K562 (cell line): ENCODE data around the gene C7orf57. TPM values are rescaled to one million over a fixed set of nuclear protein-coding genes. Genes with fewer than 3 reads are reported as not detected.

Experiments
- ATAC-seq: fragments of 200-7000 bp; cut with Tn5 transposase; 3 replicates; pipeline ENCODE4 v1.9.1; 2020; ENCODE audit warnings: moderate library complexity
- BruUV-seq: library from RNA; stranded (reverse); fragments of 400-500 nt; replicated peaks from 2 replicates; lab custom pipeline; 2021; lab: Mats Ljungman, UMichigan
- CTCF ChIA-PET: fragments of 300-600 bp; formaldehyde crosslinking; extraction: SDS; loops from one replicate; lab custom pipeline; 2021; ENCODE audit warnings: low intra/inter-chr PET ratio; lab: Yijun Ruan, JAX
- POLR2A ChIA-PET: fragments of 300-600, 350-650 bp; sonication (Branson Sonifier 250); formaldehyde crosslinking; extraction: SDS; loops from one replicate; lab custom pipeline; 2021; ENCODE audit warnings: antibody characterized with exemption, inconsistent platforms; lab: Yijun Ruan, JAX
- DNase-seq, 4 experiments: peaks; one replicate each; pipeline versions ENCODE4 v3.0.0 to v3.0.0-alpha.2; 2011 to 2018; ENCODE audit warnings: low spot score in 3 of 4, mixed read lengths in 3 of 4; ENCODE audit errors: extremely low read depth in 1 of 4
- FAIRE-seq: peaks from 2 replicates; lab custom pipeline; 2011; peaks lifted over from hg19 to GRCh38; lab: Jason Lieb, UNC
- H2AFZ ChIP-seq: 2 replicates; pipeline ENCODE4 v1.6.0; 2011; ENCODE audit warnings: low read depth, low read length, control low read depth, inconsistent platforms
- H3K27ac ChIP-seq: fragments of 200-600 bp; 3 replicates; pipeline ENCODE4 v1.8.0; 2011; ENCODE audit warnings: low read depth, mild to moderate bottlenecking, control low read depth, inconsistent platforms, low read length, moderate library complexity, mixed read lengths; ENCODE audit errors: extremely low read depth
- H3K27me3 ChIP-seq, 2 experiments: fragments of 300-600 bp in 1 of 2; 2 replicates in 1 of 2; 3 replicates in 1 of 2; pipeline versions ENCODE4 v1.6.0 to v1.8.0; 2011; ENCODE audit warnings: inconsistent platforms in 2 of 2, low read length in 2 of 2, mild to moderate bottlenecking in 1 of 2, mixed read lengths in 1 of 2, moderate library complexity in 1 of 2; ENCODE audit not compliant: control insufficient read depth in 2 of 2, insufficient read depth in 2 of 2
- H3K36me3 ChIP-seq: fragments of 300-600 bp; 3 replicates; pipeline ENCODE4 v1.8.0; 2011; ENCODE audit warnings: mild to moderate bottlenecking, low read length, inconsistent platforms; ENCODE audit not compliant: control insufficient read depth, insufficient read depth
- H3K4me1 ChIP-seq, 2 experiments: fragments of 200-600 bp in 1 of 2; replicated peaks in 1 of 2; 2 replicates in 1 of 2; 3 replicates in 1 of 2; pipeline versions ENCODE4 v1.5.1 to v1.8.0; 2011; ENCODE audit warnings: inconsistent platforms in 2 of 2, low read length in 2 of 2, mild to moderate bottlenecking in 1 of 2, mixed read lengths in 1 of 2, moderate library complexity in 1 of 2; ENCODE audit not compliant: control insufficient read depth in 2 of 2, insufficient read depth in 2 of 2
- H3K4me2 ChIP-seq: 2 replicates; pipeline ENCODE4 v1.6.1; 2011; ENCODE audit warnings: low read length, control low read depth, inconsistent platforms, mixed read lengths; ENCODE audit not compliant: insufficient read depth
- H3K4me3 ChIP-seq: fragments of 200-600 bp; sonication (generic), shearing (Covaris generic); 2 replicates; pipeline ENCODE4 v1.5.1; 2016; ENCODE audit warnings: control low read depth, inconsistent platforms
- H3K79me2 ChIP-seq: fragments of 200-600 bp; 3 replicates; pipeline ENCODE4 v1.8.0; 2011; ENCODE audit warnings: low read length, inconsistent platforms; ENCODE audit not compliant: control insufficient read depth, insufficient read depth
- H3K9ac ChIP-seq, 2 experiments: 2 replicates each; pipeline versions ENCODE4 v1.6.0 to v1.6.1; 2011; ENCODE audit warnings: low read depth in 2 of 2, low read length in 2 of 2, control low read depth in 1 of 2, inconsistent platforms in 1 of 2, mild to moderate bottlenecking in 1 of 2, mixed read lengths in 1 of 2; ENCODE audit not compliant: insufficient read depth in 1 of 2
- H3K9me1 ChIP-seq: one replicate; pipeline ENCODE4 v1.6.0; 2011; ENCODE audit warnings: inconsistent platforms, mild to moderate bottlenecking, low read length, moderate library complexity; ENCODE audit not compliant: control insufficient read depth, insufficient read depth
- H3K9me3 ChIP-seq: replicated peaks from 2 replicates; pipeline ENCODE4 v1.5.1; 2011; ENCODE audit warnings: low read depth, low read length, inconsistent platforms; ENCODE audit not compliant: control insufficient read depth, insufficient read depth
- H4K20me1 ChIP-seq: replicated peaks from 2 replicates; pipeline ENCODE4 v1.6.1; 2011; ENCODE audit warnings: low read length, inconsistent platforms, mixed read lengths; ENCODE audit not compliant: control insufficient read depth, insufficient read depth
- HNRNPLL ChIP-seq: fragments of 200-400 bp; formaldehyde crosslinking; IDR thresholded peaks from 2 replicates; pipeline ENCODE4 v1.6.1; 2017; ENCODE audit warnings: low read length, low read depth, mild to moderate bottlenecking; ENCODE audit not compliant: poor library complexity, severe bottlenecking
- ZFX ChIP-seq: sonication (generic); formaldehyde crosslinking; IDR thresholded peaks from 2 replicates; pipeline ENCODE4 v1.8.0; 2022; ENCODE audit warnings: mild to moderate bottlenecking, missing genetic modification reagents, moderate library complexity
- ZNF699 ChIP-seq: fragments of 250-450 bp; sonication (Bioruptor Pico); IDR thresholded peaks from 2 replicates; pipeline ENCODE4 v1.8.0; 2021; ENCODE audit warnings: mild to moderate bottlenecking, moderate library complexity; ENCODE audit not compliant: insufficient replicate concordance
- WGBS: fragments of 100-300 bp; shearing (Covaris generic); methylation state at CpG from one replicate; pipeline ENCODE4 v1.1.6; 2016; ENCODE audit warnings: low coverage, mixed read lengths; ENCODE audit not compliant: insufficient coverage; ENCODE audit errors: missing lambda C conversion rate; 5-methylcytosine and 5-hydroxymethylcytosine counted together
- in situ Hi-C: fragments of 300-500 bp; cut with MboI; formaldehyde crosslinking; loops from 4 replicates; pipeline ENCODE4 v1.15.0; 2018; ENCODE audit warnings: inconsistent platforms, mixed read lengths
- intact Hi-C: fragments of 100-400 bp; cut with micrococcal nuclease; formaldehyde crosslinking; loops from 2 replicates; pipeline ENCODE4 v1.14.2; 2022
- polyA plus RNA-seq, 8 experiments: library from polyadenylated mRNA; depleted of rRNA in 4 of 8; stranded (reverse) in 5 of 8; unstranded in 3 of 8; fragments of >200 nt; fragmentation: Nextera tagmentation in 2 of 8; fragmentation: Illumina TruSeq in 1 of 8; extraction: Ambion mirVana in 2 of 8; extraction: Trizol in 1 of 8; gene quantifications; 2 replicates each; pipeline versions ENCODE4 v1.2.1 to v1.2.3, GENCODE V29; 2011 to 2014; ENCODE audit warnings: inconsistent platforms in 1 of 8, missing spikeins in 1 of 8
- total RNA-seq, 7 experiments: library from RNA; depleted of rRNA in 6 of 7; stranded (reverse); fragments of >200 nt in 6 of 7; fragmentation: Illumina TruSeq in 2 of 7; extraction: Trizol in 2 of 7; gene quantifications; 2 replicates each; pipeline versions ENCODE4 v1.2.1 to v1.2.3, GENCODE V29; 2011 to 2021; ENCODE audit warnings: low replicate concordance in 1 of 7

C7orf57 gene
- total and polyA plus RNA-seq, 9 of the 15 experiments (the other 6 are each of a cell fraction or from before 2014, with no cell fraction given) = not detected

GRCh38 chr7:48035967-48036478 lies 680 bp downstream of the C7orf57 start:
- Histone ChIP-seq H3K4me3 (no peak overlapping the region), H4K20me1 (no peaks in the 10 kb centered on the region), H3K4me1 (peaks cover 0 to 10% of the 10 kb centered on the region in 2 experiments; a peak in 2 of 5 replicates), H3K79me2 (no peaks in the 10 kb centered on the region), H3K4me2 (no peak overlapping the region), H3K9me1 (no peaks in the 10 kb centered on the region), H3K27ac (no peak overlapping the region), H2AFZ (no peak overlapping the region), H3K36me3 (no peaks in the 10 kb centered on the region), H3K9ac (no peak overlapping the region), H3K9me3 (no peaks in the 10 kb centered on the region), H3K27me3 (peaks cover 0 to 17% of the 10 kb centered on the region in 2 experiments; a peak in 3 of 5 replicates)
- BruUV-seq = no TSS peak
- 11% methylated on average over 39 of the region's 42 CpGs for WGBS
- in situ Hi-C loops = no loop called here
- CTCF ChIA-PET = no interaction called here
- FAIRE-seq (no peak), ATAC-seq (no peak), DNase-seq (no peak)
- peak; percentile 78 for TF ChIP-seq HNRNPLL
- no peak for TF ChIP-seq ZFX (CRISPR knock-in tag)
- POLR2A ChIA-PET = no interaction called here
- intact Hi-C loops = no loop called here

DNA sequence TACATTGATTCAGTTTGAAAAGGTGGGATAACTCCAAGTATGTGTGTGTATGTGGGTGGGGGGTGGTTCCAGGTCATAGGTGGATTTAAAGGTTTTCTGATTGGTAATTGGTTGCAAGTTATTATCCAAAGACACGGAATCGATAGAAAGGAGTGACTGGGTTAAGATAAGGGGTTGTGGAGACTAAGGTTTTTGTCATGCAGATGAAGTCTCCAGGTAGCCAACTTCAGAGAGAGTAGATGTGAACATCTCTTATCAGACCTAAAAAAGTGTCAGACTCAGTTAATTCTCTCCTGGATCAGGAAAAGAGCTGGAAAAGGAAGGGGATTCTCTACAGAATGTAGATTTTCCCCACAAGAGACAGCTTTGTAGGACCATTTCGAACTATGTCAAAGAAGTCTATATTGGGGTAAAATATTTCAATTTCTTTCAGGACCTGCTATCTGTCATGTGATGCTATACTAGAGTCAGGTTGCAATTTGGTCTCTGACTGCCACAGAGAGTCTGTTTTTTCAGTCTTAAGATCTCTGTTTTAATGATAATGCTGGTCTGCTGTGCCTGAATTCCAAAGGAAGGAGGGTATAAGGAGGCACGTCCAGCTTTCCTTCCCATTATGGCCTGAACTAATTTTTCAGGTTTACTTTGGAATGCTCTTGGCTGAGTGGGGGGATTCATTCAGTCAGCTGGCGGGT lies 3.6 kb downstream of the C7orf57 start:
- Histone ChIP-seq H3K36me3 (no peaks in the 10 kb centered on the region), H4K20me1 (no peaks in the 10 kb centered on the region), H2AFZ (no peak overlapping the region), H3K27ac (no peak overlapping the region), H3K9me1 (no peaks in the 10 kb centered on the region), H3K27me3 (peaks cover 11 to 35% of the 10 kb centered on the region in 2 experiments; a peak in 3 of 5 replicates), H3K79me2 (no peaks in the 10 kb centered on the region), H3K9me3 (no peaks in the 10 kb centered on the region), H3K4me3 (no peak overlapping the region), H3K4me1 (peaks cover 0 to 10% of the 10 kb centered on the region in 2 experiments; a peak in 2 of 5 replicates), H3K4me2 (no peak overlapping the region), H3K9ac (no peak overlapping the region)
- ChIA-PET POLR2A (no interaction called here), CTCF (no interaction called here)
- FAIRE-seq (no peak), DNase-seq (no peak), ATAC-seq (no peak)
- no TSS peak for BruUV-seq
- WGBS = 4% methylated on average over 5 of the region's 5 CpGs
- no peak for TF ChIP-seq ZNF699 (CRISPR knock-in tag)
- intact Hi-C loops (no loop called here), in situ Hi-C loops (no loop called here)
